Nephron (organoid): ENCODE data around the gene FSD1.

Source experiments
- H3K27ac Mint-ChIP-seq, 3 experiments: 2 replicates each; pipeline ENCODE4 v1.8.0; 2020; ENCODE audit warnings: mixed read lengths in 3 of 3, mild to moderate bottlenecking in 2 of 3, moderate library complexity in 1 of 3
- H3K27me3 Mint-ChIP-seq: 2 replicates; pipeline ENCODE4 v1.8.0; 2021; ENCODE audit warnings: low read depth, mild to moderate bottlenecking, moderate library complexity, mixed read lengths
- H3K36me3 Mint-ChIP-seq: 2 replicates; pipeline ENCODE4 v1.8.0; 2020; ENCODE audit warnings: low read depth, mixed read lengths
- H3K4me1 Mint-ChIP-seq: 2 replicates; pipeline ENCODE4 v1.8.0; 2020; ENCODE audit warnings: mixed read lengths
- H3K4me3 Mint-ChIP-seq, 3 experiments: 2 replicates each; pipeline ENCODE4 v1.8.0; 2020; ENCODE audit warnings: mild to moderate bottlenecking in 3 of 3, mixed read lengths in 3 of 3, moderate library complexity in 2 of 3
- H3K9me3 Mint-ChIP-seq: 2 replicates; pipeline ENCODE4 v1.8.0; 2020; ENCODE audit warnings: mixed read lengths
- CTCF ChIP-seq, 3 experiments: fragments of 200-600 bp; sonication (generic); IDR thresholded peaks; one replicate each; pipeline ENCODE4 v1.5.0; 2021; ENCODE audit warnings: antibody characterized with exemption in 3 of 3; ENCODE audit not compliant: unreplicated experiment in 3 of 3

Gene FSD1

GRCh38 chr19:4350726-4351125, 46.3 kb downstream of the FSD1 start:
- no peaks in the 10 kb centered on the region for H3K27me3 Mint-ChIP-seq
- no peaks in the 10 kb centered on the region for H3K9me3 Mint-ChIP-seq
- peaks cover 17% of the 10 kb centered on the region for H3K36me3 Mint-ChIP-seq
- H3K4me3 Mint-ChIP-seq, result no peak overlapping the region
- no peak for TF ChIP-seq CTCF (IDR thresholded peaks at IDR 0.05; ENCODE audit: unreplicated experiment in 3 of 3)
- H3K4me1 Mint-ChIP-seq, result no peaks in the 10 kb centered on the region
- no peak overlapping the region for H3K27ac Mint-ChIP-seq

- Mint-ChIP-seq H3K36me3 (peaks cover 10% of the 10 kb centered on the region), H3K4me3 (no peak overlapping the region), H3K27ac (no peak overlapping the region), H3K4me1 (no peaks in the 10 kb centered on the region), H3K27me3 (no peaks in the 10 kb centered on the region), H3K9me3 (no peaks in the 10 kb centered on the region)
- peak; percentile 91 to 97 (median 96) for TF ChIP-seq CTCF (IDR thresholded peaks at IDR 0.05; ENCODE audit: unreplicated experiment in 3 of 3)
These were observed 48.3 kb downstream of the FSD1 start for GRCh38 chr19:4352701-4353121.

GRCh38 chr19:4354282-4354681, 49.9 kb downstream of the FSD1 start:
- Mint-ChIP-seq H3K27ac (no peak overlapping the region), H3K27me3 (no peaks in the 10 kb centered on the region), H3K4me3 (no peak overlapping the region), H3K4me1 (no peaks in the 10 kb centered on the region), H3K9me3 (no peaks in the 10 kb centered on the region), H3K36me3 (peaks cover 8% of the 10 kb centered on the region)
- TF ChIP-seq CTCF (IDR thresholded peaks at IDR 0.05; ENCODE audit: unreplicated experiment in 3 of 3), result no peak

GRCh38 chr19:4354897-4355296, 50.5 kb downstream of the FSD1 start:
- H3K9me3 Mint-ChIP-seq, result no peaks in the 10 kb centered on the region
- H3K4me1 Mint-ChIP-seq, result no peaks in the 10 kb centered on the region
- H3K27ac Mint-ChIP-seq, result no peak overlapping the region
- H3K36me3 Mint-ChIP-seq, result peaks cover 8% of the 10 kb centered on the region
- H3K4me3 Mint-ChIP-seq, result no peak overlapping the region
- H3K27me3 Mint-ChIP-seq, result no peaks in the 10 kb centered on the region
- TF ChIP-seq CTCF (IDR thresholded peaks at IDR 0.05; ENCODE audit: unreplicated experiment in 3 of 3), result no peak

- H3K36me3 Mint-ChIP-seq, result peaks cover 10% of the 10 kb centered on the region
- H3K4me3 Mint-ChIP-seq, result no peak overlapping the region
- no peak for TF ChIP-seq CTCF (IDR thresholded peaks at IDR 0.05; ENCODE audit: unreplicated experiment in 3 of 3)
- H3K9me3 Mint-ChIP-seq, result no peaks in the 10 kb centered on the region
- H3K27ac Mint-ChIP-seq, result no peak overlapping the region
- H3K4me1 Mint-ChIP-seq, result peaks cover 8% of the 10 kb centered on the region
- H3K27me3 Mint-ChIP-seq, result no peaks in the 10 kb centered on the region
These were observed 52.8 kb downstream of the FSD1 start for GRCh38 chr19:4357095-4357797.

GRCh38 chr19:4357921-4358326, 53.5 kb downstream of the FSD1 start:
- Mint-ChIP-seq H3K9me3 (no peaks in the 10 kb centered on the region), H3K4me1 (peaks cover 8% of the 10 kb centered on the region), H3K4me3 (no peak overlapping the region), H3K36me3 (peaks cover 10% of the 10 kb centered on the region), H3K27ac (no peak overlapping the region), H3K27me3 (no peaks in the 10 kb centered on the region)
- no peak for TF ChIP-seq CTCF (IDR thresholded peaks at IDR 0.05; ENCODE audit: unreplicated experiment in 3 of 3)
